HTERT RPE-1 (cell line): Measurements from ENCODE around the gene NOM1.
"Not testable (repeated sequence)": the region's sequence is repeated elsewhere in the genome, so short reads cannot be mapped to it uniquely, and the experiment has no call there.

ENCODE experiments used
- in situ Hi-C: fragments of 300-500 bp; cut with MboI; formaldehyde crosslinking; loops from 4 replicates; pipeline ENCODE4 v1.14.3; 2020; ENCODE audit warnings: low sequenced_read_pairs

NOM1 gene

GRCh38 chr7:156949541-156950380 lies at the start of gene NOM1:
Gene NOM1 (plus strand): TSS chr7:156949712. CDS start chr7:156949738, 26 bp downstream.
- in situ Hi-C loops: no loop called here

DNA sequence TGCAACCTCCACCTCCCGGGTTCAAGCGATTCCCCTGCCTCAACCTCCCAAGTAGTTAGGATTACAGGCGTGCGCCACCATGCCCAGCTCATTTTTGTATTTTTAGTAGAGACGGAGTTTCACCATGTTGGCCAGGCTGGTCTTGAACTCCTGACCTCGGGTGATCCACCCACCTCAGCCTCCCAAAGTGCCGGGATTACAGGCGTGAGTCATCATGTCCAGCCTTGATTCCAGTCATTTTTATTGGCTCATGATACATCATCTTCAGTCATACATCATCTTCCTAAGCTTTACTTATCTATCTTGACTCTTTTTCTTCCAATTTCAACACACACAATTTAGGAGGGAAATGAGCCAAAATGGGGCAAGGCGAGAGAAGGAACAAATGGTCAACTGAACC lies 49.4 kb upstream of the NOM1 start:
- in situ Hi-C loops: not testable (repeated sequence)

DNA sequence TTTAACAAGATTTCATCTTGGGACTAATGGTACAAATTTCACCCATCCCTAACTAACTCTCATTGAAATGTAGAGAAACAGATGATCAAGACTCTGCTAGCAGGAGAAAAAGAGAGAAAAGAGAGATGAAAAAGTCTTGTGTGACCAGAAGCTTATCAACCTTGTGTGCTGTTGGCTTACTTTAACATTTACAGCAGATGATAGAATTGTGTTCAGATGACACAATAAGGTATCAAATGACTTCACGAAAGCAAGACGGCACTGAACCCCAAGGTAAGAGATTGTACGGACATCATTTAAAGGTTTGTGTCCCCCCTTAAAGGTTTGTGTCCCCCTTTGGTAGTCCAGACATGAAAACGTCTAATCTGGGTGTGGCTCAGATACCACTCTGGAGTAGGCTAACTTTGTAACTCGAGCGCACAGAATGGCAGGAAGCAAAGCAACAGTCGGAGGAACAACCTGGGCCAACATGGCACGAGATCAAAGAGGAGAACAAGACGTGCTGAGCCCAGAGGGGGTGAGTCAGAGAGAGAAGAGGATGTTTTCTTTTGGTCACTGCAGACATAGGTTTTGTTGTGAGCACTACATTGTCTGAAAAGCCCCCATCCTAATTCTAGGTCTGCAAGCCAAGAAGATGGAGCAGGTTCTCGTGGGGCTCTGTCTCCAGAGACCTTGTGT lies 46.1 kb upstream of the NOM1 start:
- in situ Hi-C loops: no loop called here

GRCh38 chr7:156906200-156906649 lies 43.3 kb upstream of the NOM1 start:
- in situ Hi-C loops: no loop called here

DNA sequence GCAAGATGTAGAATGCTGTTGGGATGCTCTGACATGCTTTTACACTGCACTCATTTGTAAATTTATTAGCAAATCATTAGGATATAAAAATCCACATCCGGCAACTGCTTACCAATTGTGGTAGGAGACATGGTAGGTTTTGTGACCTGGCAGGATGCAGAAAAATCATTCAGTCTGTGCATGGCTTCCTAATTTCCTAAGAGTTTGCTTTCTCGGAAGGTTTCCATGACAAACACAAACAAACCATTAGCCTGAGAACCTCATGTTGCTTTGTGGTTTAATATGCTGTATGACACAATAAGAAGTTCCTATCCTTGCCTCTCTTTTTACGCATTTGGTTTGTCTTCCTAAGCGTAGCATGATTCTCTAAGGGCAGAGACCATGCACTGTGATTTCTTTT lies 41.9 kb upstream of the NOM1 start:
- in situ Hi-C loops: no loop called here

GRCh38 chr7:156909574-156910252 lies 39.8 kb upstream of the NOM1 start:
- in situ Hi-C loops: not testable (repeated sequence)

- in situ Hi-C loops: no loop called here
Observed at GRCh38 chr7:156918635-156919034, 30.9 kb upstream of the NOM1 start.

DNA sequence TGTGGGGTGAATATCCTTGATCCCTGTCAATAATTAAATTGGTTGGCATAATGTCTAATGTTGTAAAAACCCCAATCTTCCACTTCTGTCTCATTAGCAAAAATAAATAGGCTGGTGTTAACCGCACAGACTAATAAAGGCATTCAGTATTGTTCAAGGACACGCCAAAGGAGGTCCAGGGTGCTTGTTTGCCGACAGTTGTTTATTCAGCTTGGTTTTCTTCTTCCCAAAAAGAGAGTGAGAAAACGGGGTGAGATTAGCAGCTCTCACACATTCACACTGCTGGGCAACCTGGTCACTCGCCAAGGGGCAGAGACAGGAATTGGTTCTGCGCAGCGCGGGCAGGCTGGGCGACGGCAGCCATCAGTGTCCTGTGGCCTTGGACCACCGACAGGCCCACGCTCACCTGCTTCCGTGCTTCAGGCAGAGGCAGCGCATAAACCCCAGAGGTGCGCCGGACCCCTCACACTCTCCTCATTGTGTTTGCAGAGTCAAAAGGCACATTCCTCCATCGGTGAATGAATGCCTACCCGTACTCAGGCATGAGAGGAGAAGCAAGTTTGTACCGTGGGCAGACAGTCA lies 30.3 kb upstream of the NOM1 start:
- in situ Hi-C loops: no loop called here

GRCh38 chr7:156920076-156920475 lies 29.4 kb upstream of the NOM1 start:
- in situ Hi-C loops: no loop called here

GRCh38 chr7:156920487-156921373 lies 28.8 kb upstream of the NOM1 start:
- in situ Hi-C loops: not testable (repeated sequence)

DNA sequence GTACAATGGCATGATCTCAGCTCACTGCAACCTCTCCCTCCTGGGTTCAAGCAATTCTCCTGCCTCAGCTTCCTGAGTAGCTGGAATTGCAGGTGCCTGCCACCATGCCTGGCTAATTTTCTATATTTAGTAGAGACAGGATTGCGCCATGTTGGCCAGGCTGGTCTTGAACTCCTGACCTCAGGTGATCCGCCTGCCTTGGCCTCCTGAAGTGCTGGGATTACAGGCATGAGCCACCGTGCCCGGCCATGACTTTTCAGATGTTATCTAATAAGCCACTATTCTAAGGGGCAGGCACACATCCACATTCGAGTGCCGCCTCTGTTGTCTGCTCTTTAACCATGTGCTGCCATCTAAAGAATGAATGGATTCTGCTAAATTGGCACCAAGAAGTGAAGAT lies 27.2 kb upstream of the NOM1 start:
- in situ Hi-C loops: not testable (repeated sequence)

DNA sequence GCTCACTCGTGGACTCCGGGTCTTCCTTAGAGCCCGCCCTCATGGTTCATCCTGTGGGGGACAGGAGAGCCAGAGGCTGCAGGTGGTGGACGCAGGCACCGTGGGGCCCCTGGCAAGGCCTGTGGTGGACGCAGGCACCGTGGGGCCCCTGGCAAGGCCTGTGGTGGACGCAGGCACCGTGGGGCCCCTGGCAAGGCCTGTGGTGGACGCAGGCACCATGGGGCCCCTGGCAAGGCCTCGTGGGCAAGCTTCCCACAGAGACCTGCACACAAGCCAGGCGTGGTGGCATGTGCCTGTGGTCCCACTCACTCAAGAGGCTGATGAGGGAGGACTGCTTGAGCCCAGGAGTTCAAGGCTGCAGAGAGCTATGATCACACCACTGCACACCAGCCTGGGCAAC lies 23.7 kb upstream of the NOM1 start:
- in situ Hi-C loops: not testable (repeated sequence)

DNA sequence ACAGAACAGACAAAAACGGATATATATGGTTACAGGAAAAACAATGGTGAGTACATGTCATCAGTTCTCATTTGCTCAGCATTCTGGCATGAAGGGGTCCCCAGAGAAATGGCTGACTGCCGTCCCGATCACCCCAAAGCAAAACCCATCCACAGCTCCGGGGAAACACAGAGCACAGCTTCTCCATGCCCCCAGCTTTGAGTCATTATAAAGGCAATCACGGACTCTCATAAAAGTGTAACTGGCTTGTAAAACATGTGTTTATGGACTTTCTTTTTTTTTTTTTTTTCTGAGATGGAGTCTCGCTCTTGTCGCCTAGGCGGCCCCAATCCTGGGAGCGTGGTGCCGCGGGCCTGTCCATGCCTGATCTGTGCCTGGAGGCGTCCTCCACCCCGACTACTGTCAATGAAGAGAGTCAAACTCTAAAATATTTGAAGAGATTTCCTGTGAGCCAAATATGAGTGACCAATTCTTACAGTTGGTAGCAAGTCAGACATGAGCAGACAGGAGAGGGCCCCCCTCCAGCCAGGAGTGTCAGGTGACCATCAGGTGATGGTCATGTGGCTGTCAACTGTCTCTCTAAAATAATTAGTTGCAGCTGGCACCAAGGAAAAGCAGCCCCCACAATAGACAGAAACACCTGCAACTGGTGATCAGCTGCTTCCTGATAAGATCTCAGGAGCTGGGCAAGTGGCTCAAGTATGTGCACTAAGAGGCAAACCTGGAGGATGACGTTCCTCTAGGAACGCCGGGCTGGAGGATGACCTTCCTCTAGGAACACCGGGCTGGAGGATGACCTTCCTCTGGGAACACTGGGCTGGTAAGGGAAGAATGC lies 21.7 kb upstream of the NOM1 start:
- in situ Hi-C loops: no loop called here

DNA sequence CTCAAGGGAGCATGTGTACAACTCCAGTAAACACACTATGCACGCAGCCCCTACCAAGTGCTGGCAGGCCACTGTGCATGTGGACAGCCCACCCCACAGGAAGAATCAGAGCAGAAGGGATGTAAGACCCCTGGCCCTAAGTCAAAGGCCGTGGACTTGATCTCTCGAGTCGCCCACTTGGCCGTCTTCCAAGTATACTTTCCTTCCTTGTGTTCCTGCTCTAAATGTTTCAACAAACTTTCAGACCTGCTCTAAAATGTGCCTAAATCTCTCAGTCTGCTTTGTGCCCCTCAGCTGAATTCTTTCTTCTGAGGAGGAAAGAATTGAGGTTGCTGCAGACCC lies 21.1 kb upstream of the NOM1 start:
- in situ Hi-C loops: no loop called here

GRCh38 chr7:156929789-156930539 lies 19.5 kb upstream of the NOM1 start:
- in situ Hi-C loops: no loop called here

GRCh38 chr7:156932006-156932405 lies 17.5 kb upstream of the NOM1 start:
- in situ Hi-C loops: no loop called here

- in situ Hi-C loops: no loop called here
Observed at GRCh38 chr7:156935250-156935649, 14.3 kb upstream of the NOM1 start.

- in situ Hi-C loops: not testable (repeated sequence)
Observed at GRCh38 chr7:156936766-156937165, 12.7 kb upstream of the NOM1 start.
